ENCODE measurements around the gene F2RL1. TPM values are rescaled to one million over a fixed set of nuclear protein-coding genes. Genes with fewer than 3 reads are reported as not detected.
A peak's percentile ranks its signal among the peaks of the same experiment; 100 is the strongest.

F2RL1 gene
- total RNA-seq, 1 donor from 2014 or later: 164 TPM

- Histone ChIP-seq H3K4me3 (ENCODE audit: insufficient read depth, low read depth, low read length) (peak overlapping the region; percentile 7), H2AFZ (ENCODE audit: low read depth, low read length) (no peak overlapping the region), H3K9ac (ENCODE audit: low read length) (peak overlapping the region; percentile 89), H3K27ac (ENCODE audit: low read depth, low read length) (peak overlapping the region; percentile 100), H3K4me2 (ENCODE audit: low read length) (peak overlapping the region; percentile 71), H3K79me2 (ENCODE audit: insufficient read depth, low read length) (no peaks in the 10 kb centered on the region), H3K4me1 (ENCODE audit: insufficient read depth, low read length) (peaks cover 37% of the 10 kb centered on the region), H3K9me3 (ENCODE audit: insufficient read depth, low read depth, low read length) (no peaks in the 10 kb centered on the region), H4K20me1 (ENCODE audit: insufficient read depth, low read length) (no peaks in the 10 kb centered on the region), H3K27me3 (ENCODE audit: insufficient read depth, low read length) (no peaks in the 10 kb centered on the region), H3K36me3 (ENCODE audit: insufficient read depth, low read length) (no peaks in the 10 kb centered on the region)
- H3K27ac Mint-ChIP-seq (ENCODE audit: unreplicated experiment): peak overlapping the region; percentile 99
- H3K27me3 Mint-ChIP-seq (ENCODE audit: low read depth, unreplicated experiment): no peaks in the 10 kb centered on the region
- H3K9me3 Mint-ChIP-seq (ENCODE audit: unreplicated experiment): no peaks in the 10 kb centered on the region
- peak; percentile 95 for FAIRE-seq
- no peaks in the 10 kb centered on the region for H3K36me3 Mint-ChIP-seq (ENCODE audit: low read depth, unreplicated experiment)
- peak; percentile 100 for DNase-seq (ENCODE audit: low read depth)
- peaks cover 53% of the 10 kb centered on the region for H3K4me1 Mint-ChIP-seq (ENCODE audit: low read depth, unreplicated experiment)
- TF ChIP-seq, protein P1, sequence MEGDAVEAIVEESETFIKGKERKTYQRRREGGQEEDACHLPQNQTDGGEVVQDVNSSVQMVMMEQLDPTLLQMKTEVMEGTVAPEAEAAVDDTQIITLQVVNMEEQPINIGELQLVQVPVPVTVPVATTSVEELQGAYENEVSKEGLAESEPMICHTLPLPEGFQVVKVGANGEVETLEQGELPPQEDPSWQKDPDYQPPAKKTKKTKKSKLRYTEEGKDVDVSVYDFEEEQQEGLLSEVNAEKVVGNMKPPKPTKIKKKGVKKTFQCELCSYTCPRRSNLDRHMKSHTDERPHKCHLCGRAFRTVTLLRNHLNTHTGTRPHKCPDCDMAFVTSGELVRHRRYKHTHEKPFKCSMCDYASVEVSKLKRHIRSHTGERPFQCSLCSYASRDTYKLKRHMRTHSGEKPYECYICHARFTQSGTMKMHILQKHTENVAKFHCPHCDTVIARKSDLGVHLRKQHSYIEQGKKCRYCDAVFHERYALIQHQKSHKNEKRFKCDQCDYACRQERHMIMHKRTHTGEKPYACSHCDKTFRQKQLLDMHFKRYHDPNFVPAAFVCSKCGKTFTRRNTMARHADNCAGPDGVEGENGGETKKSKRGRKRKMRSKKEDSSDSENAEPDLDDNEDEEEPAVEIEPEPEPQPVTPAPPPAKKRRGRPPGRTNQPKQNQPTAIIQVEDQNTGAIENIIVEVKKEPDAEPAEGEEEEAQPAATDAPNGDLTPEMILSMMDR (IDR thresholded peaks at IDR 0.05; ENCODE audit: insufficient read depth, low read depth, low read length): no peak
- no peak for TF ChIP-seq EZH2 (IDR thresholded peaks at IDR 0.05; ENCODE audit: insufficient read depth, low read length)
- H3K4me3 Mint-ChIP-seq (ENCODE audit: unreplicated experiment): peak overlapping the region; percentile 61
Observed at GRCh38 chr5:76790632-76791290, 28.1 kb upstream of the F2RL1 start.

GRCh38 chr5:76791461-76791860 is 27.4 kb upstream of the F2RL1 start:
- Histone ChIP-seq H3K36me3 (ENCODE audit: insufficient read depth, low read length) (no peaks in the 10 kb centered on the region), H4K20me1 (ENCODE audit: insufficient read depth, low read length) (no peaks in the 10 kb centered on the region), H3K4me1 (ENCODE audit: insufficient read depth, low read length) (peaks cover 35% of the 10 kb centered on the region), H3K79me2 (ENCODE audit: insufficient read depth, low read length) (no peaks in the 10 kb centered on the region), H3K4me2 (ENCODE audit: low read length) (peak overlapping the region; percentile 48), H3K4me3 (ENCODE audit: insufficient read depth, low read depth, low read length) (peak overlapping the region; percentile 7), H3K27me3 (ENCODE audit: insufficient read depth, low read length) (no peaks in the 10 kb centered on the region), H3K9me3 (ENCODE audit: insufficient read depth, low read depth, low read length) (no peaks in the 10 kb centered on the region), H2AFZ (ENCODE audit: low read depth, low read length) (peak overlapping the region; percentile 12), H3K9ac (ENCODE audit: low read length) (peak overlapping the region; percentile 89), H3K27ac (ENCODE audit: low read depth, low read length) (peak overlapping the region; percentile 100)
- no peaks in the 10 kb centered on the region for H3K27me3 Mint-ChIP-seq (ENCODE audit: low read depth, unreplicated experiment)
- peak overlapping the region; percentile 99 for H3K27ac Mint-ChIP-seq (ENCODE audit: unreplicated experiment)
- no peak for TF ChIP-seq EZH2 (IDR thresholded peaks at IDR 0.05; ENCODE audit: insufficient read depth, low read length)
- TF ChIP-seq, protein P1 (IDR thresholded peaks at IDR 0.05; ENCODE audit: insufficient read depth, low read depth, low read length): no peak
- FAIRE-seq (no peak), DNase-seq (ENCODE audit: low read depth) (peak; percentile 48)
- H3K36me3 Mint-ChIP-seq (ENCODE audit: low read depth, unreplicated experiment): no peaks in the 10 kb centered on the region
- H3K4me1 Mint-ChIP-seq (ENCODE audit: low read depth, unreplicated experiment): peaks cover 52% of the 10 kb centered on the region
- no peak overlapping the region for H3K4me3 Mint-ChIP-seq (ENCODE audit: unreplicated experiment)
- no peaks in the 10 kb centered on the region for H3K9me3 Mint-ChIP-seq (ENCODE audit: unreplicated experiment)

DNA sequence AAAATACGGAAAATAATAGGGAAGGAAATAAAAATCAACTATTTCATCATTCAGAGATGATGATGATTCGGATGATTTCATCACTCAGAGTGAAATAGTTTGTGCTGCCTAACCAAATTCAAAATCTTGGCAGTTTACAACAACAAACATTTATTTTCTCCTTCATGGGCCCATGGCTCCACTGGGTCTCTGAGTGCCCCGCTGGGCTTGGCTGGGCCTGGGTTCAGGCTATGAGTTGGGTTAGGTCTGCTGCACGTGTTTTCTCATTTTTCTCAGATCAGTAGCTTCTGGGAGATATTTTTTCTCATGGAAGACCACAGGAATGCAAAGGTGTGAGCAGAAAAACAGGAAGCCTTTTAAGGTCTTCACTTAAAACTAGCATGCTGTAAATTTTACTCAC is 24.0 kb upstream of the F2RL1 start:
- Histone ChIP-seq H3K9ac (ENCODE audit: low read length) (no peak overlapping the region), H3K4me2 (ENCODE audit: low read length) (no peak overlapping the region), H3K79me2 (ENCODE audit: insufficient read depth, low read length) (no peaks in the 10 kb centered on the region), H4K20me1 (ENCODE audit: insufficient read depth, low read length) (no peaks in the 10 kb centered on the region), H3K4me1 (ENCODE audit: insufficient read depth, low read length) (peaks cover 18% of the 10 kb centered on the region), H3K4me3 (ENCODE audit: insufficient read depth, low read depth, low read length) (no peak overlapping the region), H3K27me3 (ENCODE audit: insufficient read depth, low read length) (no peaks in the 10 kb centered on the region), H3K27ac (ENCODE audit: low read depth, low read length) (peak overlapping the region; percentile 42), H3K9me3 (ENCODE audit: insufficient read depth, low read depth, low read length) (no peaks in the 10 kb centered on the region), H3K36me3 (ENCODE audit: insufficient read depth, low read length) (no peaks in the 10 kb centered on the region), H2AFZ (ENCODE audit: low read depth, low read length) (no peak overlapping the region)
- FAIRE-seq (no peak), DNase-seq (ENCODE audit: low read depth) (no peak)
- Mint-ChIP-seq H3K27ac (ENCODE audit: unreplicated experiment) (peak overlapping the region; percentile 98), H3K27me3 (ENCODE audit: low read depth, unreplicated experiment) (no peaks in the 10 kb centered on the region), H3K4me3 (ENCODE audit: unreplicated experiment) (no peak overlapping the region), H3K36me3 (ENCODE audit: low read depth, unreplicated experiment) (no peaks in the 10 kb centered on the region), H3K9me3 (ENCODE audit: unreplicated experiment) (no peaks in the 10 kb centered on the region), H3K4me1 (ENCODE audit: low read depth, unreplicated experiment) (peaks cover 32% of the 10 kb centered on the region)
- no peak for TF ChIP-seq EZH2 (IDR thresholded peaks at IDR 0.05; ENCODE audit: insufficient read depth, low read length)
- TF ChIP-seq, protein P1 (IDR thresholded peaks at IDR 0.05; ENCODE audit: insufficient read depth, low read depth, low read length): no peak
